Measurements from ENCODE around the gene C1QA. TPM values are rescaled to one million over a fixed set of nuclear protein-coding genes. Genes with fewer than 3 reads are reported as not detected.

The C1QA gene
- total RNA-seq, 1 experiment from 2014 or later = 0.50 TPM

- TF ChIP-seq TP53 (CRISPR knock-in tag; IDR thresholded peaks at IDR 0.05) = no peak
- TF ChIP-seq MAX (CRISPR knock-in tag; IDR thresholded peaks at IDR 0.05) = no peak
- TF ChIP-seq NFYB (CRISPR knock-in tag; conservative IDR thresholded peaks at IDR 0.05; ENCODE audit: low read depth) = no peak
- TF ChIP-seq IRF2 (CRISPR knock-in tag; IDR thresholded peaks at IDR 0.05; ENCODE audit: borderline replicate concordance, low read depth) = no peak
- no peak for TF ChIP-seq SMAD4 (CRISPR knock-in tag; IDR thresholded peaks at IDR 0.05)
- TF ChIP-seq ATF3 (CRISPR knock-in tag; conservative IDR thresholded peaks at IDR 0.05) = no peak
- TF ChIP-seq SMAD3 (CRISPR knock-in tag; IDR thresholded peaks at IDR 0.05; ENCODE audit: borderline replicate concordance) = no peak
- no peak for TF ChIP-seq SOX15 (CRISPR knock-in tag; IDR thresholded peaks at IDR 0.05)
- no peak for TF ChIP-seq STAT6 (CRISPR knock-in tag; conservative IDR thresholded peaks at IDR 0.05; ENCODE audit: low read depth)
Observed at GRCh38 chr1:22602060-22602740, 34.2 kb upstream of the C1QA start (continued).

- H3K9me3 Mint-ChIP-seq = no peaks in the 10 kb centered on the region
- H3K4me1 Mint-ChIP-seq = peaks cover 8% of the 10 kb centered on the region
- no peak for DNase-seq (ENCODE audit: low spot score)
- no peaks in the 10 kb centered on the region for H3K36me3 Mint-ChIP-seq
- no peak for ATAC-seq
- no peak for TF ChIP-seq CTCF (IDR thresholded peaks at IDR 0.05)
- no peak for TF ChIP-seq PRDM15 (CRISPR knock-in tag; IDR thresholded peaks at IDR 0.05)
- TF ChIP-seq PREB (CRISPR knock-in tag; IDR thresholded peaks at IDR 0.05; ENCODE audit: borderline replicate concordance) = no peak
- no peak for TF ChIP-seq RORB (CRISPR knock-in tag; IDR thresholded peaks at IDR 0.05)
- TF ChIP-seq ZNF416 (CRISPR knock-in tag; IDR thresholded peaks at IDR 0.05) = no peak
- no peak for TF ChIP-seq EMX1 (CRISPR knock-in tag; IDR thresholded peaks at IDR 0.05)
- no peak for TF ChIP-seq ZNF671 (CRISPR knock-in tag; IDR thresholded peaks at IDR 0.05)
- TF ChIP-seq JAZF1 (CRISPR knock-in tag; IDR thresholded peaks at IDR 0.05) = no peak
- no peak for TF ChIP-seq KAT7 (CRISPR knock-in tag; IDR thresholded peaks at IDR 0.05; ENCODE audit: borderline replicate concordance)
- TF ChIP-seq ATF1 (CRISPR knock-in tag; IDR thresholded peaks at IDR 0.05) = no peak
- no peak for TF ChIP-seq AR (CRISPR knock-in tag; IDR thresholded peaks at IDR 0.05)
- no peak for TF ChIP-seq NR3C1 (CRISPR knock-in tag; conservative IDR thresholded peaks at IDR 0.05; ENCODE audit: low read depth)
- no peak for TF ChIP-seq OVOL2 (CRISPR knock-in tag; IDR thresholded peaks at IDR 0.05; ENCODE audit: borderline replicate concordance)
- no peak for TF ChIP-seq ZSCAN18 (CRISPR knock-in tag; IDR thresholded peaks at IDR 0.05)
- H3K27ac Mint-ChIP-seq = no peak overlapping the region
- peaks cover 13% of the 10 kb centered on the region for H3K27me3 Mint-ChIP-seq (ENCODE audit: low read depth)
- CTCF ChIA-PET = no interaction called here
- H3K4me3 Mint-ChIP-seq = no peak overlapping the region
- POLR2A ChIA-PET = no interaction called here
Observed at GRCh38 chr1:22606161-22606560, 30.3 kb upstream of the C1QA start.

Data from WTC11 (cell line).